OCI-LY7 (cell line): ENCODE measurements around the gene DGKD. TPM values are rescaled to one million over a fixed set of nuclear protein-coding genes. Genes with fewer than 3 reads are reported as not detected.
"Not testable (repeated sequence)": the region's sequence is repeated elsewhere in the genome, so short reads cannot be mapped to it uniquely, and the experiment has no call there.

Experiments used
- BruUV-seq: library from RNA; stranded (reverse); fragments of 400-500 nt; replicated peaks from 2 replicates; lab custom pipeline; 2021; lab: Mats Ljungman, UMichigan
- CTCF ChIA-PET: fragments of 300-600 bp; sonication (Branson Sonifier 250); formaldehyde crosslinking; loops from one replicate; lab custom pipeline; 2022; ENCODE audit warnings: antibody characterized with exemption; ENCODE audit not compliant: unreplicated experiment; lab: Charles Lee
- POLR2A ChIA-PET: fragments of 300-600 bp; sonication (Branson Sonifier 250); formaldehyde crosslinking; loops from one replicate; lab custom pipeline; 2022; ENCODE audit warnings: antibody characterized with exemption; lab: Charles Lee
- DNase-seq: peaks from one replicate; pipeline ENCODE4 v3.0.0-alpha.2; 2015; ENCODE audit warnings: low spot score
- H2AFZ ChIP-seq: fragments of 200-600 bp; sonication (generic), shearing (Covaris generic); 2 replicates; pipeline ENCODE4 v1.6.1; 2014; ENCODE audit warnings: mild to moderate bottlenecking, antibody characterized with exemption, low read length, moderate library complexity
- H3K27ac ChIP-seq: fragments of 200-600 bp; sonication (generic); 2 replicates; pipeline ENCODE4 v1.5.1; 2014; ENCODE audit warnings: mixed run types, low read depth, mild to moderate bottlenecking, moderate library complexity, low read length, inconsistent platforms; ENCODE audit not compliant: poor library complexity, severe bottlenecking
- H3K36me3 ChIP-seq: fragments of 200-600 bp; sonication (generic); 2 replicates; pipeline ENCODE4 v1.6.1; 2014; ENCODE audit warnings: mild to moderate bottlenecking, antibody characterized with exemption, low read length, moderate library complexity, mixed read lengths; ENCODE audit not compliant: insufficient read depth
- H3K4me1 ChIP-seq: fragments of 200-600 bp; sonication (generic); 2 replicates; pipeline ENCODE4 v1.5.1; 2014; ENCODE audit warnings: mild to moderate bottlenecking, low read length; ENCODE audit not compliant: insufficient read depth, poor library complexity, severe bottlenecking
- H3K4me2 ChIP-seq: fragments of 200-600 bp; sonication (generic); 2 replicates; pipeline ENCODE4 v1.6.1; 2014; ENCODE audit warnings: mild to moderate bottlenecking, low read length
- H3K4me3 ChIP-seq: fragments of 200-600 bp; sonication (generic); 2 replicates; pipeline ENCODE4 v1.5.1; 2014; ENCODE audit warnings: mild to moderate bottlenecking, low read depth, low read length; ENCODE audit not compliant: poor library complexity, severe bottlenecking
- H3K79me2 ChIP-seq: fragments of 200-600 bp; sonication (generic); 2 replicates; pipeline ENCODE4 v1.6.1; 2016; ENCODE audit warnings: low read depth, mild to moderate bottlenecking, low read length, moderate library complexity, mixed read lengths; ENCODE audit not compliant: insufficient read depth
- H3K9me2 ChIP-seq: fragments of 200-600 bp; sonication (generic); 2 replicates; pipeline ENCODE4 v1.6.1; 2016; ENCODE audit warnings: mild to moderate bottlenecking, low read length, mixed read lengths; ENCODE audit not compliant: insufficient read depth
- H3K9me3 ChIP-seq: fragments of 200-600 bp; sonication (generic); 2 replicates; pipeline ENCODE4 v1.6.1; 2014; ENCODE audit warnings: mild to moderate bottlenecking, mixed run types, low read length, mixed read lengths
- H4K20me1 ChIP-seq: fragments of 200-600 bp; sonication (generic); 2 replicates; pipeline ENCODE4 v1.6.1; 2014; ENCODE audit warnings: mild to moderate bottlenecking, antibody characterized with exemption, low read length, moderate library complexity, mixed read lengths; ENCODE audit not compliant: insufficient read depth
- EZH2phosphoT487 ChIP-seq: fragments of 200-600 bp; sonication (generic); IDR thresholded peaks from 2 replicates; pipeline ENCODE4 v1.6.1; 2018; ENCODE audit warnings: low read depth, borderline replicate concordance, mild to moderate bottlenecking, mixed run types, antibody characterized with exemption, low read length, moderate library complexity, mixed read lengths
- intact Hi-C: fragments of 100-400 bp; cut with micrococcal nuclease; formaldehyde crosslinking; loops from one replicate; pipeline ENCODE4 v1.10.0; 2022; ENCODE audit not compliant: unreplicated experiment
- total RNA-seq, 2 experiments: library from RNA; depleted of rRNA in 1 of 2; stranded (reverse); fragments of >200 nt in 1 of 2; shearing (Covaris generic) in 1 of 2; gene quantifications; 2 replicates each; pipeline ENCODE4 v1.2.3, GENCODE V29; 2014 to 2022
- TF ChIP-seq, protein P1 (sequence below): fragments of 200-600 bp; sonication (generic); conservative IDR thresholded peaks from 2 replicates; pipeline ENCODE4 v1.5.1; 2014; ENCODE audit warnings: mild to moderate bottlenecking, antibody characterized with exemption, low read length, moderate library complexity, mixed read lengths

Gene DGKD
- total RNA-seq, 2 experiments from 2014 or later: 62.9 to 271 TPM

DNA sequence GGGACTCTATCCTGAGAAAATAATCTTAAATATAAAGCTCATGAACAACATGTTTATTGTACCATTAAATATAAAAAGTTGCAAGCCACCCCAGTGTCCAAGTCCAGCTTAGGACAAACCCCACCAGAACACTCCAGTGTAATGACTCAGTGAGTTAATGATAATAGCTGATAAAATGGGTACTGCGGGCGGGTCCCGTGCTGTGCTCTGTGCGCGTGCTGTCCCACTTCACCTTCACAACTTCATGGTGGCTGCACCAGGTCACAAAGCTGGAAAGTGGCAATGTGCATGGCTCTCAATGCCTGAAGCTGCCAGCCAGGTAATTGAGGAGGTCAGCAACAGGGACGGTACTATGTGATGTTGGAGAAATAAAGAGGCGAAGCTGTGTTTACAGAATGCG lies 18.6 kb downstream of the DGKD start:
- no TSS peak for BruUV-seq
- Histone ChIP-seq H3K4me3 (no peak overlapping the region), H2AFZ (no peak overlapping the region), H3K79me2 (peaks cover 70% of the 10 kb centered on the region), H3K9me3 (no peaks in the 10 kb centered on the region), H3K9me2 (no peaks in the 10 kb centered on the region), H3K27ac (peak overlapping the region; percentile 12), H3K4me2 (no peak overlapping the region), H3K36me3 (peaks cover 64% of the 10 kb centered on the region), H4K20me1 (no peaks in the 10 kb centered on the region), H3K4me1 (peaks cover 89% of the 10 kb centered on the region)
- ChIA-PET CTCF (interaction anchor here (1.0 kb wide), 2 partner anchors 12 to 15 kb away, joined by 3 to 6 read pairs; no protein-coding TSS in a partner anchor), POLR2A (interaction anchor here (0.9 to 1.6 kb wide), 7 partner anchors 9 to 46 kb away, joined by 4 to 5 read pairs (median 5); no protein-coding TSS in a partner anchor)
- TF ChIP-seq, protein P1, sequence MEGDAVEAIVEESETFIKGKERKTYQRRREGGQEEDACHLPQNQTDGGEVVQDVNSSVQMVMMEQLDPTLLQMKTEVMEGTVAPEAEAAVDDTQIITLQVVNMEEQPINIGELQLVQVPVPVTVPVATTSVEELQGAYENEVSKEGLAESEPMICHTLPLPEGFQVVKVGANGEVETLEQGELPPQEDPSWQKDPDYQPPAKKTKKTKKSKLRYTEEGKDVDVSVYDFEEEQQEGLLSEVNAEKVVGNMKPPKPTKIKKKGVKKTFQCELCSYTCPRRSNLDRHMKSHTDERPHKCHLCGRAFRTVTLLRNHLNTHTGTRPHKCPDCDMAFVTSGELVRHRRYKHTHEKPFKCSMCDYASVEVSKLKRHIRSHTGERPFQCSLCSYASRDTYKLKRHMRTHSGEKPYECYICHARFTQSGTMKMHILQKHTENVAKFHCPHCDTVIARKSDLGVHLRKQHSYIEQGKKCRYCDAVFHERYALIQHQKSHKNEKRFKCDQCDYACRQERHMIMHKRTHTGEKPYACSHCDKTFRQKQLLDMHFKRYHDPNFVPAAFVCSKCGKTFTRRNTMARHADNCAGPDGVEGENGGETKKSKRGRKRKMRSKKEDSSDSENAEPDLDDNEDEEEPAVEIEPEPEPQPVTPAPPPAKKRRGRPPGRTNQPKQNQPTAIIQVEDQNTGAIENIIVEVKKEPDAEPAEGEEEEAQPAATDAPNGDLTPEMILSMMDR: no peak
- TF ChIP-seq EZH2phosphoT487: no peak
- DNase-seq: no peak
- intact Hi-C loops: no loop called here

DNA sequence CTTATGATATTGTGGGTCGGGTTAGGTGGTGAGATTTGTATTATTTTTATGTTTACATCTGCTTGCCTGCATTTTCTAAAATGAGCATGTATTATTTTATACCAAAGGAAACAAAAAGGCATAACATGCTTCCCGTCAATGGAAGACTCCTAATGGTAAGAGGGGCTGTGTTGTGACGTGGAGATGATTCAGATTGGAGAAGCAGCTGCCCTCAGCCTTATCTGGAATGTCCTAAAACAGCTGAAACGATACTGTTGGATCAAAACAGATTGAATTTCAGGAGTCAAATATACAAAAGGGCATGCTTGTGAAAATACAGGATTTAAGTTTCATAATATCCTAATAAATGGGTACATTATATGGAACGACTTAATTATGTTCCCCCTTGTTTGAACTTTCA lies 19.0 kb downstream of the DGKD start:
- DNase-seq: no peak
- ChIA-PET CTCF (interaction anchor here (1.0 kb wide), 2 partner anchors 12 to 16 kb away, joined by 3 to 6 read pairs; no protein-coding TSS in a partner anchor), POLR2A (interaction anchor here (0.6 to 1.6 kb wide), 8 partner anchors 10 to 661 kb away, joined by 3 to 5 read pairs (median 5); no protein-coding TSS in a partner anchor)
- Histone ChIP-seq H3K4me1 (peaks cover 86% of the 10 kb centered on the region), H3K4me2 (no peak overlapping the region), H3K9me3 (no peaks in the 10 kb centered on the region), H4K20me1 (no peaks in the 10 kb centered on the region), H3K4me3 (no peak overlapping the region), H3K27ac (peak overlapping the region; percentile 12), H2AFZ (no peak overlapping the region), H3K79me2 (peaks cover 65% of the 10 kb centered on the region), H3K36me3 (peaks cover 61% of the 10 kb centered on the region), H3K9me2 (no peaks in the 10 kb centered on the region)
- no TSS peak for BruUV-seq
- intact Hi-C loops: no loop called here
- no peak for TF ChIP-seq EZH2phosphoT487
- TF ChIP-seq, protein P1: no peak

DNA sequence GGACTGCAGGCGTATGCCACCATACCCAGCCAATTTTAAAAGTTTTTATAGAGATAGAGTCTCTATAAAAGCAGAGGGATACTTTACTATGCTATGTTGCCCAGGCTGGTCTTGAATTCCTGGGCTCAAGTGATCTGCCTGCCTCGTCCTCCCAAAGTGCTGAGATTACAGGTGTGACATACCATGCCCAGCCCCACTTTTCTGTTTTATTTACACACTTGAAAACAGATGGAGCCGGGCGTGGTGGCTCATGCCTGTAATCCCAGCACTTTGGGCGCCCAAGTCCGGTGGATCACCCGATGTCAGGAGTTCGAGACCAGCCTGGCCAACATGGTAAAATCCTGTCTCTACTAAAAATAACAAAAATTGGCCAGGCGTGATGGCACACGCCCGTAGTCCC lies 20.5 kb downstream of the DGKD start:
- H2AFZ ChIP-seq, BruUV-seq, H4K20me1 ChIP-seq, H3K9me2 ChIP-seq, DNase-seq, intact Hi-C loops, H3K9me3 ChIP-seq: not testable (repeated sequence)
- peak overlapping the region; percentile 87 for H3K27ac ChIP-seq
- peak overlapping the region; percentile 42 for H3K4me3 ChIP-seq
- ChIA-PET POLR2A (interaction anchor here (0.6 to 2.6 kb wide), 5 partner anchors 9 to 43 kb away, joined by 3 to 14 read pairs (median 3); no protein-coding TSS in a partner anchor), CTCF (interaction anchor here (0.6 kb wide), 1 partner anchor 62 kb away, joined by 3 read pairs; no protein-coding TSS in a partner anchor)
- H3K4me1 ChIP-seq: peaks cover 86% of the 10 kb centered on the region
- peaks cover 52% of the 10 kb centered on the region for H3K36me3 ChIP-seq
- peaks cover 64% of the 10 kb centered on the region for H3K79me2 ChIP-seq
- H3K4me2 ChIP-seq: peak overlapping the region; percentile 78
